HG02885 (cell line): ENCODE results near the gene D2HGDH.

Source experiments
- ATAC-seq: cut with Tn5 transposase; IDR thresholded peaks from one replicate; pipeline ENCODE4 v1.9.1; 2021; ENCODE audit warnings: mild to moderate bottlenecking; ENCODE audit not compliant: unreplicated experiment, poor library complexity

The D2HGDH gene

GRCh38 chr2:241734467-241735208 is at the start of gene D2HGDH:
Gene D2HGDH, plus strand, starts transcription at chr2:241734630. Its CDS starts 595 bp downstream, at chr2:241735225.
- ATAC-seq, result peak; percentile 78

- peak; percentile 11 for ATAC-seq
Measured at GRCh38 chr2:241686324-241686649, 48.1 kb upstream of the D2HGDH start.

- ATAC-seq, result peak; percentile 94
Measured at GRCh38 chr2:241686650-241687425, 47.6 kb upstream of the D2HGDH start, which contains the start of gene DTYMK. Gene DTYMK, minus strand, starts transcription at chr2:241686815. Its CDS starts 32 bp downstream, at chr2:241686783.

GRCh38 chr2:241689306-241689705 is 45.1 kb upstream of the D2HGDH start:
- no peak for ATAC-seq

GRCh38 chr2:241690202-241690717 is 44.2 kb upstream of the D2HGDH start:
- no peak for ATAC-seq

GRCh38 chr2:241692448-241692847 is 42.0 kb upstream of the D2HGDH start:
- ATAC-seq, result no peak

- no peak for ATAC-seq
Measured at GRCh38 chr2:241695651-241696050, 38.8 kb upstream of the D2HGDH start.

GRCh38 chr2:241701149-241701398 is 33.4 kb upstream of the D2HGDH start:
- ATAC-seq, result no peak

- peak; percentile 63 for ATAC-seq
Measured at GRCh38 chr2:241701399-241702154, 32.9 kb upstream of the D2HGDH start, which contains the start of gene ING5. Gene ING5, plus strand, starts transcription at chr2:241702039. Its CDS starts 27 bp downstream, at chr2:241702066.

GRCh38 chr2:241702155-241703031 is 32.0 kb upstream of the D2HGDH start:
- ATAC-seq, result peak; percentile 69

GRCh38 chr2:241703032-241703604 is 31.3 kb upstream of the D2HGDH start:
- no peak for ATAC-seq

GRCh38 chr2:241706537-241706936 is 27.9 kb upstream of the D2HGDH start:
- no peak for ATAC-seq

GRCh38 chr2:241708879-241709278 is 25.6 kb upstream of the D2HGDH start:
- ATAC-seq, result no peak

GRCh38 chr2:241719093-241719492 is 15.3 kb upstream of the D2HGDH start:
- no peak for ATAC-seq

- ATAC-seq, result no peak
Measured at GRCh38 chr2:241720099-241720498, 14.3 kb upstream of the D2HGDH start.

- no peak for ATAC-seq
Measured at GRCh38 chr2:241720560-241720959, 13.9 kb upstream of the D2HGDH start.

GRCh38 chr2:241721852-241722251 is 12.6 kb upstream of the D2HGDH start:
- no peak for ATAC-seq

- no peak for ATAC-seq
Measured at GRCh38 chr2:241722896-241723454, 11.5 kb upstream of the D2HGDH start.

GRCh38 chr2:241724259-241724974 is 10.0 kb upstream of the D2HGDH start:
- no peak for ATAC-seq
